SK-N-SH treated with all-trans-retinoic acid at 6 μM for 48 hours (cell line): ENCODE measurements around the gene ASB6.
"Not testable (repeated sequence)": the region's sequence is repeated elsewhere in the genome, so short reads cannot be mapped to it uniquely, and the experiment has no call there.

Experiments used
- ATAC-seq: fragments of 200-7000 bp; cut with Tn5 transposase; 3 replicates; pipeline ENCODE4 v1.9.1; 2020; ENCODE audit warnings: mild to moderate bottlenecking, moderate library complexity
- ARNTL ChIP-seq: fragments of 450-650 bp; formaldehyde crosslinking; IDR thresholded peaks from 2 replicates; pipeline ENCODE4 v1.5.0; 2020; ENCODE audit warnings: low read depth, mild to moderate bottlenecking, moderate library complexity, borderline replicate concordance
- BACH2 ChIP-seq: fragments of 250-450 bp; sonication (Bioruptor Pico); IDR thresholded peaks from 2 replicates; pipeline ENCODE4 v1.9.0; 2021; ENCODE audit warnings: mild to moderate bottlenecking, borderline replicate concordance
- CREB5 ChIP-seq: fragments of 250-450 bp; sonication (Bioruptor Pico); IDR thresholded peaks from 2 replicates; pipeline ENCODE4 v1.5.1; 2020; ENCODE audit warnings: low read depth, mild to moderate bottlenecking, moderate library complexity
- CSDC2 ChIP-seq: fragments of 250-450 bp; sonication (Bioruptor Pico); IDR thresholded peaks from 2 replicates; pipeline ENCODE4 v1.5.0; 2020; ENCODE audit warnings: mild to moderate bottlenecking, moderate library complexity
- CSRNP3 ChIP-seq: fragments of 250-450 bp; sonication (Bioruptor Pico); IDR thresholded peaks from 2 replicates; pipeline ENCODE4 v1.5.1; 2021; ENCODE audit warnings: mild to moderate bottlenecking, moderate library complexity
- ESRRG ChIP-seq: fragments of 250-450 bp; sonication (Bioruptor Pico); IDR thresholded peaks from 2 replicates; pipeline ENCODE4 v1.6.1; 2021; ENCODE audit warnings: mild to moderate bottlenecking
- GLIS3 ChIP-seq: fragments of 250-450 bp; sonication (Bioruptor Pico); IDR thresholded peaks from 2 replicates; pipeline ENCODE4 v1.5.0; 2020; ENCODE audit warnings: mild to moderate bottlenecking, moderate library complexity
- ISL1 ChIP-seq: fragments of 250-450 bp; sonication (Bioruptor Pico); IDR thresholded peaks from 2 replicates; pipeline ENCODE4 v2.1.2; 2022; ENCODE audit warnings: mild to moderate bottlenecking, moderate library complexity
- OSR1 ChIP-seq: fragments of 250-450 bp; sonication (Bioruptor Pico); IDR thresholded peaks from 2 replicates; pipeline ENCODE4 v1.8.0; 2022; ENCODE audit warnings: moderate library complexity, mild to moderate bottlenecking, inconsistent platforms
- PATZ1 ChIP-seq: fragments of 250-450 bp; sonication (Bioruptor Pico); IDR thresholded peaks from 2 replicates; pipeline ENCODE4 v1.8.0; 2020; ENCODE audit warnings: mild to moderate bottlenecking, moderate library complexity, borderline replicate concordance
- POU6F1 ChIP-seq: fragments of 250-450 bp; sonication (Bioruptor Pico); IDR thresholded peaks from 2 replicates; pipeline ENCODE4 v1.8.0; 2021; ENCODE audit warnings: low read depth, mild to moderate bottlenecking, moderate library complexity, borderline replicate concordance
- PPARA ChIP-seq: fragments of 250-450 bp; sonication (Bioruptor Pico); IDR thresholded peaks from 2 replicates; pipeline ENCODE4 v1.5.0; 2020; ENCODE audit warnings: mild to moderate bottlenecking, borderline replicate concordance
- RARB ChIP-seq: fragments of 250-450 bp; sonication (Bioruptor Pico); IDR thresholded peaks from 2 replicates; pipeline ENCODE4 v1.8.0; 2021; ENCODE audit warnings: mild to moderate bottlenecking, moderate library complexity
- SNAI2 ChIP-seq: fragments of 250-450 bp; sonication (Bioruptor Pico); IDR thresholded peaks from 2 replicates; pipeline ENCODE4 v1.5.0; 2020; ENCODE audit warnings: mild to moderate bottlenecking, moderate library complexity
- TCF4 ChIP-seq: fragments of 250-450 bp; sonication (Bioruptor Pico); IDR thresholded peaks from 2 replicates; pipeline ENCODE4 v1.8.0; 2021; ENCODE audit warnings: mild to moderate bottlenecking, moderate library complexity, borderline replicate concordance
- TOX ChIP-seq: fragments of 250-450 bp; sonication (Bioruptor Pico); IDR thresholded peaks from 2 replicates; pipeline ENCODE4 v1.8.0; 2021; ENCODE audit warnings: mild to moderate bottlenecking, moderate library complexity, borderline replicate concordance
- TSHZ2 ChIP-seq: fragments of 250-450 bp; sonication (Bioruptor Pico); IDR thresholded peaks from 2 replicates; pipeline ENCODE4 v1.5.0; 2020; ENCODE audit warnings: mild to moderate bottlenecking, moderate library complexity
- ZC3H10 ChIP-seq: fragments of 250-450 bp; sonication (Bioruptor Pico); IDR thresholded peaks from 2 replicates; pipeline ENCODE4 v1.5.1; 2021; ENCODE audit warnings: mild to moderate bottlenecking, moderate library complexity
- ZFP3 ChIP-seq: fragments of 250-450 bp; sonication (Bioruptor Pico); IDR thresholded peaks from 2 replicates; pipeline ENCODE4 v1.5.0; 2020; ENCODE audit warnings: mild to moderate bottlenecking, moderate library complexity
- ZFP30 ChIP-seq: fragments of 450-650 bp; formaldehyde crosslinking; IDR thresholded peaks from 2 replicates; pipeline ENCODE4 v1.5.0; 2022; ENCODE audit warnings: mild to moderate bottlenecking, moderate library complexity
- ZNF565 ChIP-seq: fragments of 450-650 bp; formaldehyde crosslinking; conservative IDR thresholded peaks from 2 replicates; pipeline ENCODE4 v1.5.0; 2020; ENCODE audit warnings: low read depth, mild to moderate bottlenecking, moderate library complexity
- ZNF70 ChIP-seq: fragments of 450-650 bp; formaldehyde crosslinking; IDR thresholded peaks from 2 replicates; pipeline ENCODE4 v1.5.0; 2020; ENCODE audit warnings: mild to moderate bottlenecking, moderate library complexity
- ZNF8 ChIP-seq: fragments of 450-650 bp; formaldehyde crosslinking; IDR thresholded peaks from 2 replicates; pipeline ENCODE4 v1.5.0; 2020; ENCODE audit warnings: mild to moderate bottlenecking, moderate library complexity

ASB6 gene

GRCh38 chr9:129592790-129593189 lies 49.2 kb downstream of the ASB6 start:
- ATAC-seq = not testable (repeated sequence)

GRCh38 chr9:129591916-129592315 lies 50.0 kb downstream of the ASB6 start:
- no peak for TF ChIP-seq ESRRG (CRISPR knock-in tag)
- no peak for TF ChIP-seq POU6F1 (CRISPR knock-in tag)
- TF ChIP-seq BACH2 (CRISPR knock-in tag) = no peak
- TF ChIP-seq ZFP30 (CRISPR knock-in tag) = no peak
- TF ChIP-seq TOX (CRISPR knock-in tag) = no peak
- no peak for TF ChIP-seq CREB5
- no peak for TF ChIP-seq GLIS3 (CRISPR knock-in tag)
- no peak for TF ChIP-seq ISL1 (CRISPR knock-in tag)
- TF ChIP-seq CSDC2 (CRISPR knock-in tag) = no peak
- no peak for TF ChIP-seq OSR1 (CRISPR knock-in tag)
- TF ChIP-seq PATZ1 (CRISPR knock-in tag) = no peak
- TF ChIP-seq ZNF565 (CRISPR knock-in tag) = no peak
- no peak for TF ChIP-seq CSRNP3 (CRISPR knock-in tag)
- no peak for TF ChIP-seq ZFP3 (CRISPR knock-in tag)
- TF ChIP-seq ARNTL (CRISPR knock-in tag) = no peak
- no peak for TF ChIP-seq RARB (CRISPR knock-in tag)
- TF ChIP-seq ZNF8 = no peak
- no peak for TF ChIP-seq PPARA (CRISPR knock-in tag)
- TF ChIP-seq ZC3H10 (CRISPR knock-in tag) = no peak
- no peak for TF ChIP-seq ZNF70 (CRISPR knock-in tag)
- TF ChIP-seq, all 23 proteins: peak for 0
- ATAC-seq = no peak

GRCh38 chr9:129590466-129590865 lies 51.5 kb downstream of the ASB6 start:
- no peak for ATAC-seq
- TF ChIP-seq TOX (CRISPR knock-in tag) (no peak), SNAI2 (CRISPR knock-in tag) (no peak), ESRRG (CRISPR knock-in tag) (no peak), CSRNP3 (CRISPR knock-in tag) (no peak), GLIS3 (CRISPR knock-in tag) (no peak), OSR1 (CRISPR knock-in tag) (no peak), ISL1 (CRISPR knock-in tag) (no peak)
- TF ChIP-seq, all 23 proteins: peak for 0

GRCh38 chr9:129587487-129588262 lies 54.3 kb downstream of the ASB6 start:
- TF ChIP-seq ZNF8 (no peak), ISL1 (CRISPR knock-in tag) (no peak), ZNF565 (CRISPR knock-in tag) (no peak), CREB5 (no peak), TSHZ2 (CRISPR knock-in tag) (no peak), CSDC2 (CRISPR knock-in tag) (no peak), GLIS3 (CRISPR knock-in tag) (no peak), ARNTL (CRISPR knock-in tag) (no peak), ZNF70 (CRISPR knock-in tag) (no peak), TCF4 (CRISPR knock-in tag) (no peak)
- ATAC-seq = no peak
